ENCODE data around the gene PLXNA4. TPM values are rescaled to one million over a fixed set of nuclear protein-coding genes. Genes with fewer than 3 reads are reported as not detected.

Gene PLXNA4
- total and polyA plus RNA-seq, 2 experiments from 2014 or later: 0.08 to 0.80 TPM

DNA sequence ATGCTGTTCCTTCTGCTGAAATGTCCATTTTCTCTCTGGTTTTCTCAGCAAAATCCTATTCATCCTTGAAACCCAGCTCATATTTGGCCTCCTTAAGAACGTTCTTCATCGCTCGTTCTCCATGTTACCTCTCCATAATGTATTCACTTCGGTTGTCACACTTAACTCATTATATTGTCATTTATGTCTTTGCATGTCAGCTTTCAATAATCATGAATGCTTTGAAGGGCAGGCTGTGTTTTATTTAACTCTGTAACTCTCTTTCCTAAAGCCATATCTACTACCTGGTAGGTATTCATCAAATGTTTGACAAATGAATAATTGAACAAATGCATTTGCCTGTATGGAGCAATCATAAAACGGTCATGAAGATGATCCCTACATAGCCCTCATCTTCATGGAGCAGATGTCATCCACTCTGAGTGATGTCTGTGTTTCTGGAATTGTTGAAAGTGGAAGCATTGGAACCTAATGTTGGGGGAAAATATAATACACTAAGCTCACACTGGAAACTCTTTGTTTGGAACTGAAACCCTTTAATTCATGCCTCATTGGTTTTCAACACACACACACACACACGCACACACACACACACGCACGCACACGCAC, 303.4 kb downstream of the PLXNA4 start:
- ATAC-seq (no peak), DNase-seq (ENCODE audit: low spot score) (no peak)
- Histone ChIP-seq H3K4me2 (no peak overlapping the region), H3K27ac (ENCODE audit: low read depth) (no peak overlapping the region), H3K4me3 (no peak overlapping the region), H3F3A (replicated peaks; ENCODE audit: low read depth) (no peaks in the 10 kb centered on the region), H3K79me2 (replicated peaks; ENCODE audit: insufficient read depth) (no peaks in the 10 kb centered on the region), H3K36me3 (ENCODE audit: insufficient read depth) (no peaks in the 10 kb centered on the region), H4K20me1 (replicated peaks; ENCODE audit: insufficient read depth) (no peaks in the 10 kb centered on the region), H3K4me1 (ENCODE audit: insufficient read depth) (peaks cover 7% of the 10 kb centered on the region), H3K27me3 (ENCODE audit: insufficient read depth) (no peaks in the 10 kb centered on the region), H3K9me2 (ENCODE audit: insufficient read depth) (no peaks in the 10 kb centered on the region), H2AFZ (no peak overlapping the region)
- Mint-ChIP-seq H3K4me3 (no peak overlapping the region), H3K9me3 (no peaks in the 10 kb centered on the region), H3K27ac (no peak overlapping the region), H3K4me1 (peaks cover 17% of the 10 kb centered on the region), H3K36me3 (ENCODE audit: low read depth) (no peaks in the 10 kb centered on the region), H3K27me3 (ENCODE audit: insufficient read depth, low read depth, poor library complexity) (peaks cover 5% of the 10 kb centered on the region)
- TF ChIP-seq ZNF114 (CRISPR knock-in tag; IDR thresholded peaks at IDR 0.05) (no peak), CREB1 (CRISPR knock-in tag; IDR thresholded peaks at IDR 0.05; ENCODE audit: low read depth) (no peak), JUNB (IDR thresholded peaks at IDR 0.05; ENCODE audit: unreplicated experiment) (no peak)
- TF ChIP-seq, protein P1, sequence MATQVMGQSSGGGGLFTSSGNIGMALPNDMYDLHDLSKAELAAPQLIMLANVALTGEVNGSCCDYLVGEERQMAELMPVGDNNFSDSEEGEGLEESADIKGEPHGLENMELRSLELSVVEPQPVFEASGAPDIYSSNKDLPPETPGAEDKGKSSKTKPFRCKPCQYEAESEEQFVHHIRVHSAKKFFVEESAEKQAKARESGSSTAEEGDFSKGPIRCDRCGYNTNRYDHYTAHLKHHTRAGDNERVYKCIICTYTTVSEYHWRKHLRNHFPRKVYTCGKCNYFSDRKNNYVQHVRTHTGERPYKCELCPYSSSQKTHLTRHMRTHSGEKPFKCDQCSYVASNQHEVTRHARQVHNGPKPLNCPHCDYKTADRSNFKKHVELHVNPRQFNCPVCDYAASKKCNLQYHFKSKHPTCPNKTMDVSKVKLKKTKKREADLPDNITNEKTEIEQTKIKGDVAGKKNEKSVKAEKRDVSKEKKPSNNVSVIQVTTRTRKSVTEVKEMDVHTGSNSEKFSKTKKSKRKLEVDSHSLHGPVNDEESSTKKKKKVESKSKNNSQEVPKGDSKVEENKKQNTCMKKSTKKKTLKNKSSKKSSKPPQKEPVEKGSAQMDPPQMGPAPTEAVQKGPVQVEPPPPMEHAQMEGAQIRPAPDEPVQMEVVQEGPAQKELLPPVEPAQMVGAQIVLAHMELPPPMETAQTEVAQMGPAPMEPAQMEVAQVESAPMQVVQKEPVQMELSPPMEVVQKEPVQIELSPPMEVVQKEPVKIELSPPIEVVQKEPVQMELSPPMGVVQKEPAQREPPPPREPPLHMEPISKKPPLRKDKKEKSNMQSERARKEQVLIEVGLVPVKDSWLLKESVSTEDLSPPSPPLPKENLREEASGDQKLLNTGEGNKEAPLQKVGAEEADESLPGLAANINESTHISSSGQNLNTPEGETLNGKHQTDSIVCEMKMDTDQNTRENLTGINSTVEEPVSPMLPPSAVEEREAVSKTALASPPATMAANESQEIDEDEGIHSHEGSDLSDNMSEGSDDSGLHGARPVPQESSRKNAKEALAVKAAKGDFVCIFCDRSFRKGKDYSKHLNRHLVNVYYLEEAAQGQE (IDR thresholded peaks at IDR 0.05; ENCODE audit: unreplicated experiment): no peak
- TF ChIP-seq, protein P2, sequence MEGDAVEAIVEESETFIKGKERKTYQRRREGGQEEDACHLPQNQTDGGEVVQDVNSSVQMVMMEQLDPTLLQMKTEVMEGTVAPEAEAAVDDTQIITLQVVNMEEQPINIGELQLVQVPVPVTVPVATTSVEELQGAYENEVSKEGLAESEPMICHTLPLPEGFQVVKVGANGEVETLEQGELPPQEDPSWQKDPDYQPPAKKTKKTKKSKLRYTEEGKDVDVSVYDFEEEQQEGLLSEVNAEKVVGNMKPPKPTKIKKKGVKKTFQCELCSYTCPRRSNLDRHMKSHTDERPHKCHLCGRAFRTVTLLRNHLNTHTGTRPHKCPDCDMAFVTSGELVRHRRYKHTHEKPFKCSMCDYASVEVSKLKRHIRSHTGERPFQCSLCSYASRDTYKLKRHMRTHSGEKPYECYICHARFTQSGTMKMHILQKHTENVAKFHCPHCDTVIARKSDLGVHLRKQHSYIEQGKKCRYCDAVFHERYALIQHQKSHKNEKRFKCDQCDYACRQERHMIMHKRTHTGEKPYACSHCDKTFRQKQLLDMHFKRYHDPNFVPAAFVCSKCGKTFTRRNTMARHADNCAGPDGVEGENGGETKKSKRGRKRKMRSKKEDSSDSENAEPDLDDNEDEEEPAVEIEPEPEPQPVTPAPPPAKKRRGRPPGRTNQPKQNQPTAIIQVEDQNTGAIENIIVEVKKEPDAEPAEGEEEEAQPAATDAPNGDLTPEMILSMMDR (conservative IDR thresholded peaks at IDR 0.05; ENCODE audit: low read depth in 2 of 2): no peak
- TF ChIP-seq, protein P3, sequence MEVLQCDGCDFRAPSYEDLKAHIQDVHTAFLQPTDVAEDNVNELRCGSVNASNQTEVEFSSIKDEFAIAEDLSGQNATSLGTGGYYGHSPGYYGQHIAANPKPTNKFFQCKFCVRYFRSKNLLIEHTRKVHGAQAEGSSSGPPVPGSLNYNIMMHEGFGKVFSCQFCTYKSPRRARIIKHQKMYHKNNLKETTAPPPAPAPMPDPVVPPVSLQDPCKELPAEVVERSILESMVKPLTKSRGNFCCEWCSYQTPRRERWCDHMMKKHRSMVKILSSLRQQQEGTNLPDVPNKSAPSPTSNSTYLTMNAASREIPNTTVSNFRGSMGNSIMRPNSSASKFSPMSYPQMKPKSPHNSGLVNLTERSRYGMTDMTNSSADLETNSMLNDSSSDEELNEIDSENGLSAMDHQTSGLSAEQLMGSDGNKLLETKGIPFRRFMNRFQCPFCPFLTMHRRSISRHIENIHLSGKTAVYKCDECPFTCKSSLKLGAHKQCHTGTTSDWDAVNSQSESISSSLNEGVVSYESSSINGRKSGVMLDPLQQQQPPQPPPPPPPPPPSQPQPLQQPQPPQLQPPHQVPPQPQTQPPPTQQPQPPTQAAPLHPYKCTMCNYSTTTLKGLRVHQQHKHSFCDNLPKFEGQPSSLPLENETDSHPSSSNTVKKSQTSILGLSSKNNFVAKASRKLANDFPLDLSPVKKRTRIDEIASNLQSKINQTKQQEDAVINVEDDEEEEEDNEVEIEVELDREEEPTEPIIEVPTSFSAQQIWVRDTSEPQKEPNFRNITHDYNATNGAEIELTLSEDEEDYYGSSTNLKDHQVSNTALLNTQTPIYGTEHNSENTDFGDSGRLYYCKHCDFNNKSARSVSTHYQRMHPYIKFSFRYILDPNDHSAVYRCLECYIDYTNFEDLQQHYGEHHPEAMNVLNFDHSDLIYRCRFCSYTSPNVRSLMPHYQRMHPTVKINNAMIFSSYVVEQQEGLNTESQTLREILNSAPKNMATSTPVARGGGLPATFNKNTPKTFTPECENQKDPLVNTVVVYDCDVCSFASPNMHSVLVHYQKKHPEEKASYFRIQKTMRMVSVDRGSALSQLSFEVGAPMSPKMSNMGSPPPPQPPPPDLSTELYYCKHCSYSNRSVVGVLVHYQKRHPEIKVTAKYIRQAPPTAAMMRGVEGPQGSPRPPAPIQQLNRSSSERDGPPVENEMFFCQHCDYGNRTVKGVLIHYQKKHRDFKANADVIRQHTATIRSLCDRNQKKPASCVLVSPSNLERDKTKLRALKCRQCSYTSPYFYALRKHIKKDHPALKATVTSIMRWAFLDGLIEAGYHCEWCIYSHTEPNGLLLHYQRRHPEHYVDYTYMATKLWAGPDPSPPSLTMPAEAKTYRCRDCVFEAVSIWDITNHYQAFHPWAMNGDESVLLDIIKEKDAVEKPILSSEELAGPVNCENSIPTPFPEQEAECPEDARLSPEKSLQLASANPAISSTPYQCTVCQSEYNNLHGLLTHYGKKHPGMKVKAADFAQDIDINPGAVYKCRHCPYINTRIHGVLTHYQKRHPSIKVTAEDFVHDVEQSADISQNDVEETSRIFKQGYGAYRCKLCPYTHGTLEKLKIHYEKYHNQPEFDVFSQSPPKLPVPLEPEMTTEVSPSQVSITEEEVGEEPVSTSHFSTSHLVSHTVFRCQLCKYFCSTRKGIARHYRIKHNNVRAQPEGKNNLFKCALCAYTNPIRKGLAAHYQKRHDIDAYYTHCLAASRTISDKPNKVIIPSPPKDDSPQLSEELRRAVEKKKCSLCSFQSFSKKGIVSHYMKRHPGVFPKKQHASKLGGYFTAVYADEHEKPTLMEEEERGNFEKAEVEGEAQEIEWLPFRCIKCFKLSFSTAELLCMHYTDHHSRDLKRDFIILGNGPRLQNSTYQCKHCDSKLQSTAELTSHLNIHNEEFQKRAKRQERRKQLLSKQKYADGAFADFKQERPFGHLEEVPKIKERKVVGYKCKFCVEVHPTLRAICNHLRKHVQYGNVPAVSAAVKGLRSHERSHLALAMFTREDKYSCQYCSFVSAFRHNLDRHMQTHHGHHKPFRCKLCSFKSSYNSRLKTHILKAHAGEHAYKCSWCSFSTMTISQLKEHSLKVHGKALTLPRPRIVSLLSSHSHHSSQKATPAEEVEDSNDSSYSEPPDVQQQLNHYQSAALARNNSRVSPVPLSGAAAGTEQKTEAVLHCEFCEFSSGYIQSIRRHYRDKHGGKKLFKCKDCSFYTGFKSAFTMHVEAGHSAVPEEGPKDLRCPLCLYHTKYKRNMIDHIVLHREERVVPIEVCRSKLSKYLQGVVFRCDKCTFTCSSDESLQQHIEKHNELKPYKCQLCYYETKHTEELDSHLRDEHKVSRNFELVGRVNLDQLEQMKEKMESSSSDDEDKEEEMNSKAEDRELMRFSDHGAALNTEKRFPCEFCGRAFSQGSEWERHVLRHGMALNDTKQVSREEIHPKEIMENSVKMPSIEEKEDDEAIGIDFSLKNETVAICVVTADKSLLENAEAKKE (CRISPR knock-in tag; IDR thresholded peaks at IDR 0.05): no peak

Measured in GM23338 (cell line).